ENCODE data around the gene IL22. TPM values are rescaled to one million over a fixed set of nuclear protein-coding genes. Genes with fewer than 3 reads are reported as not detected.
"Not testable (repeated sequence)": the region's sequence is repeated elsewhere in the genome, so short reads cannot be mapped to it uniquely, and the experiment has no call there.

Gene IL22
- polyA plus RNA-seq, 5 donors = not detected

- no peak for DNase-seq
Observed at GRCh38 chr12:68229956-68230355, 23.4 kb downstream of the IL22 start.

- no peak for DNase-seq
Observed at GRCh38 chr12:68227356-68227755, 26.0 kb downstream of the IL22 start.

GRCh38 chr12:68225576-68226476 lies 27.6 kb downstream of the IL22 start, which contains the start of gene IL26:
IL26 (minus strand) TSS chr12:68225810; CDS start chr12:68225756, 54 bp downstream.
- no peak for DNase-seq

- DNase-seq = no peak
Observed at GRCh38 chr12:68224613-68225285, 28.7 kb downstream of the IL22 start.

- DNase-seq = peak; percentile 72 to 80
Observed at GRCh38 chr12:68223067-68223747, 30.2 kb downstream of the IL22 start.

- DNase-seq = peak; percentile 69 to 75
Observed at GRCh38 chr12:68222326-68222725, 31.1 kb downstream of the IL22 start.

- no peak for DNase-seq
Observed at GRCh38 chr12:68221497-68221896, 31.9 kb downstream of the IL22 start.

- DNase-seq = no peak
Observed at GRCh38 chr12:68210875-68211274, 42.5 kb downstream of the IL22 start.

- DNase-seq = not testable (repeated sequence)
Observed at GRCh38 chr12:68209048-68209728, 44.2 kb downstream of the IL22 start.

GRCh38 chr12:68207276-68207675 lies 46.1 kb downstream of the IL22 start:
- DNase-seq = no peak

- DNase-seq = no peak
Observed at GRCh38 chr12:68206446-68206845, 47.0 kb downstream of the IL22 start.

- DNase-seq = no peak
Observed at GRCh38 chr12:68203460-68203875, 49.9 kb downstream of the IL22 start.

GRCh38 chr12:68200854-68201253 lies 52.5 kb downstream of the IL22 start:
- DNase-seq = no peak

GRCh38 chr12:68199127-68199526 lies 54.3 kb downstream of the IL22 start:
- DNase-seq = no peak

- DNase-seq = no peak
Observed at GRCh38 chr12:68198507-68199086, 54.8 kb downstream of the IL22 start.

Other genes with a start within 250 kb of the IL22 start
- gene IFNG, start 93.9 kb downstream of the IL22 start, polyA plus RNA-seq (ENCODE audit: insufficient read depth in 1 of 5, insufficient read length in 5 of 5, low replicate concordance in 1 of 5) = under 1 TPM in 1 of 5 donors, not detected in 4; 0.12 TPM
- not detected for gene IL26, start 27.8 kb downstream of the IL22 start, polyA plus RNA-seq (ENCODE audit: insufficient read depth in 1 of 5, insufficient read length in 5 of 5, low replicate concordance in 1 of 5)
- 10 to 100 TPM; 30.8 to 48.9 (median 44.2) TPM for gene MDM1, start 78.8 kb upstream of the IL22 start, polyA plus RNA-seq (ENCODE audit: insufficient read depth in 1 of 5, insufficient read length in 5 of 5, low replicate concordance in 1 of 5)